ENCODE data around the gene SMG7. TPM values are rescaled to one million over a fixed set of nuclear protein-coding genes. Genes with fewer than 3 reads are reported as not detected.

The SMG7 gene
- total RNA-seq, 1 experiment from 2014 or later = 65.2 TPM

- CTCF ChIA-PET = no interaction called here
- no peaks in the 10 kb centered on the region for H3K36me3 ChIP-seq (ENCODE audit: control insufficient read depth, insufficient read depth, low read length)
- no peaks in the 10 kb centered on the region for H3K9me3 ChIP-seq (ENCODE audit: control insufficient read depth, insufficient read depth, low read depth, low read length)
- H3K27me3 ChIP-seq (ENCODE audit: control insufficient read depth, insufficient read depth, low read length) = peaks cover 12% of the 10 kb centered on the region; the same call in 1 of the 2 replicates
- no peaks in the 10 kb centered on the region for H3K4me1 ChIP-seq (ENCODE audit: control insufficient read depth, insufficient read depth, low read length)
- in situ Hi-C loops (cut with HindIII; ENCODE audit: low pct_unique_long_range_greater_than_20kb, low sequenced_read_pairs) (no loop called here), intact Hi-C loops (cut with micrococcal nuclease; ENCODE audit: unreplicated experiment) (no loop called here)
- POLR2A ChIA-PET = no interaction called here
- no peak overlapping the region for H3K27ac ChIP-seq (ENCODE audit: low read length)
- TF ChIP-seq REST (IDR thresholded peaks at IDR 0.05; ENCODE audit: insufficient read depth in 1 of 2, low read depth in 2 of 2, low read length in 1 of 2) = no peak
- TF ChIP-seq SIN3A (IDR thresholded peaks at IDR 0.05; ENCODE audit: borderline replicate concordance, insufficient read depth, low read depth, low read length) = no peak
- no peak for TF ChIP-seq CTCF (IDR thresholded peaks at IDR 0.05)
- TF ChIP-seq TCF7L2 (IDR thresholded peaks at IDR 0.05; ENCODE audit: low read depth, low read length) = no peak
- TF ChIP-seq POLR2AphosphoS5 (IDR thresholded peaks at IDR 0.05; ENCODE audit: low read depth, low read length) = no peak
- BruUV-seq (replicated peaks) = no TSS peak
- DNase-seq (ENCODE audit: low read depth, low spot score) (no peak), ATAC-seq (no peak)
- no peak overlapping the region for H3K4me3 ChIP-seq (ENCODE audit: low read depth in 2 of 2, low read length in 2 of 2)
Measured at GRCh38 chr1:183592733-183593132, 120.4 kb downstream of the SMG7 start.

- ChIA-PET CTCF (no interaction called here), POLR2A (no interaction called here)
- TF ChIP-seq REST (IDR thresholded peaks at IDR 0.05; ENCODE audit: insufficient read depth in 1 of 2, low read depth in 2 of 2, low read length in 1 of 2) (no peak), TCF7L2 (IDR thresholded peaks at IDR 0.05; ENCODE audit: low read depth, low read length) (no peak), SIN3A (IDR thresholded peaks at IDR 0.05; ENCODE audit: borderline replicate concordance, insufficient read depth, low read depth, low read length) (no peak), POLR2AphosphoS5 (IDR thresholded peaks at IDR 0.05; ENCODE audit: low read depth, low read length) (no peak), CTCF (IDR thresholded peaks at IDR 0.05) (no peak)
- in situ Hi-C loops (cut with HindIII; ENCODE audit: low pct_unique_long_range_greater_than_20kb, low sequenced_read_pairs) = no loop called here
- DNase-seq (ENCODE audit: low read depth, low spot score) (no peak), ATAC-seq (no peak)
- Histone ChIP-seq H3K27ac (ENCODE audit: low read length) (no peak overlapping the region), H3K4me1 (ENCODE audit: control insufficient read depth, insufficient read depth, low read length) (no peaks in the 10 kb centered on the region), H3K4me3 (ENCODE audit: low read depth in 2 of 2, low read length in 2 of 2) (no peak overlapping the region), H3K27me3 (ENCODE audit: control insufficient read depth, insufficient read depth, low read length) (peaks cover 12% of the 10 kb centered on the region; the same call in 1 of the 2 replicates), H3K36me3 (ENCODE audit: control insufficient read depth, insufficient read depth, low read length) (no peaks in the 10 kb centered on the region), H3K9me3 (ENCODE audit: control insufficient read depth, insufficient read depth, low read depth, low read length) (no peaks in the 10 kb centered on the region)
- intact Hi-C loops (cut with micrococcal nuclease; ENCODE audit: unreplicated experiment) = no loop called here
- no TSS peak for BruUV-seq (replicated peaks)
Measured at GRCh38 chr1:183593356-183593755, 121.1 kb downstream of the SMG7 start.
